ENCODE data around the gene UBR4.

Gene UBR4

GRCh38 chr1:19046972-19047731 lies 162.9 kb downstream of the UBR4 start:
- no peak overlapping the region for H3K27ac ChIP-seq
- TF ChIP-seq CTCF (conservative IDR thresholded peaks at IDR 0.05), result no peak

- no peak for TF ChIP-seq CTCF (conservative IDR thresholded peaks at IDR 0.05)
Observed at GRCh38 chr1:19045898-19046880, 163.9 kb downstream of the UBR4 start.

GRCh38 chr1:19044975-19045831 lies 164.9 kb downstream of the UBR4 start:
- no peak for TF ChIP-seq CTCF (conservative IDR thresholded peaks at IDR 0.05)
- no peak overlapping the region for H3K27ac ChIP-seq

More at GRCh38 chr1:19045898-19046880, 163.9 kb downstream of the UBR4 start:
- no peak overlapping the region for H3K27ac ChIP-seq

- H3K27ac ChIP-seq, result no peak overlapping the region
- no peak for TF ChIP-seq CTCF (conservative IDR thresholded peaks at IDR 0.05)
Observed at GRCh38 chr1:19044471-19044870, 165.6 kb downstream of the UBR4 start.

GRCh38 chr1:19043579-19044443 lies 166.3 kb downstream of the UBR4 start:
- no peak overlapping the region for H3K27ac ChIP-seq
- TF ChIP-seq CTCF (conservative IDR thresholded peaks at IDR 0.05), result no peak; the same call in 1 of the 2 replicates

GRCh38 chr1:19042675-19043578 lies 167.1 kb downstream of the UBR4 start:
- no peak overlapping the region for H3K27ac ChIP-seq
- peak; percentile 36 for TF ChIP-seq CTCF (conservative IDR thresholded peaks at IDR 0.05)

Measured in VCaP (cell line).